Left ventricle myocardium inferior (tissue), 1 donor: ENCODE results near the gene IL13RA1. TPM values are rescaled to one million over a fixed set of nuclear protein-coding genes. Genes with fewer than 3 reads are reported as not detected.

Experiments
- DNase-seq: peaks from one replicate; pipeline ENCODE4 v3.0.0-alpha.2; 2020
- H3K27ac ChIP-seq: fragments of 200-600 bp; replicated peaks from 2 replicates; pipeline ENCODE4 v1.8.0; 2021
- H3K27me3 ChIP-seq: fragments of 200-600 bp; 2 replicates; pipeline ENCODE4 v1.8.0; 2021; ENCODE audit warnings: low read depth
- H3K36me3 ChIP-seq: fragments of 200-600 bp; 2 replicates; pipeline ENCODE4 v1.8.0; 2021
- H3K4me1 ChIP-seq: fragments of 200-600 bp; 2 replicates; pipeline ENCODE4 v1.8.0; 2021
- H3K4me3 ChIP-seq: fragments of 200-600 bp; 2 replicates; pipeline ENCODE4 v1.8.0; 2021; ENCODE audit warnings: mild to moderate bottlenecking, moderate library complexity
- H3K9me3 ChIP-seq: fragments of 200-600 bp; replicated peaks from 2 replicates; pipeline ENCODE4 v1.8.0; 2021
- CTCF ChIP-seq: fragments of 200-600 bp; IDR thresholded peaks from 2 replicates; pipeline ENCODE4 v1.8.0; 2021; ENCODE audit warnings: antibody characterized with exemption, mild to moderate bottlenecking, borderline replicate concordance
- intact Hi-C: fragments of 100-400 bp; cut with micrococcal nuclease; formaldehyde crosslinking; loops from one replicate; pipeline ENCODE4 v1.11.0; 2022
- total RNA-seq: library from RNA; stranded (reverse); fragmentation: NEBNext Ultra II Directional; extraction: Animal tissue kit (Norgen Biotek cat#: 25700); gene quantifications from one replicate; pipeline ENCODE4 v1.2.1, GENCODE V29; 2021
- donor health status: DM: no; HTN: yes; CAD: no; lungs with severe emphysema.

Gene IL13RA1
- total RNA-seq, 1 donor from 2014 or later: 14.8 TPM

GRCh38 chrX:118723376-118723775 is 4.0 kb upstream of the IL13RA1 start:
- peaks cover 11% of the 10 kb centered on the region for H3K4me1 ChIP-seq
- no peak for TF ChIP-seq CTCF
- no peak overlapping the region for H3K4me3 ChIP-seq
- H3K9me3 ChIP-seq: no peaks in the 10 kb centered on the region
- H3K36me3 ChIP-seq: no peaks in the 10 kb centered on the region
- H3K27ac ChIP-seq: no peak overlapping the region
- DNase-seq: no peak
- intact Hi-C loops: no loop called here
- H3K27me3 ChIP-seq: no peaks in the 10 kb centered on the region

- H3K27me3 ChIP-seq: no peaks in the 10 kb centered on the region
- intact Hi-C loops: no loop called here
- DNase-seq: no peak
- no peak for TF ChIP-seq CTCF
- no peaks in the 10 kb centered on the region for H3K36me3 ChIP-seq
- no peak overlapping the region for H3K4me3 ChIP-seq
- H3K9me3 ChIP-seq: no peaks in the 10 kb centered on the region
- no peak overlapping the region for H3K27ac ChIP-seq
- peaks cover 19% of the 10 kb centered on the region for H3K4me1 ChIP-seq
These were observed 3.0 kb upstream of the IL13RA1 start for GRCh38 chrX:118724365-118724764.

GRCh38 chrX:118724775-118725174 is 2.6 kb upstream of the IL13RA1 start:
- peak overlapping the region; percentile 8 for H3K27ac ChIP-seq
- no peak for TF ChIP-seq CTCF
- DNase-seq: no peak
- no peaks in the 10 kb centered on the region for H3K9me3 ChIP-seq
- no peaks in the 10 kb centered on the region for H3K36me3 ChIP-seq
- H3K27me3 ChIP-seq: no peaks in the 10 kb centered on the region
- peaks cover 19% of the 10 kb centered on the region for H3K4me1 ChIP-seq
- no peak overlapping the region for H3K4me3 ChIP-seq
- intact Hi-C loops: no loop called here

- peak overlapping the region; percentile 89 for H3K27ac ChIP-seq
- no peaks in the 10 kb centered on the region for H3K36me3 ChIP-seq
- no peaks in the 10 kb centered on the region for H3K9me3 ChIP-seq
- H3K4me3 ChIP-seq: peak overlapping the region; percentile 74
- peaks cover 19% of the 10 kb centered on the region for H3K4me1 ChIP-seq
- no peaks in the 10 kb centered on the region for H3K27me3 ChIP-seq
- TF ChIP-seq CTCF: no peak
- no peak for DNase-seq
- intact Hi-C loops: no loop called here
These were observed 1.0 kb upstream of the IL13RA1 start for GRCh38 chrX:118726396-118726795.

GRCh38 chrX:118727686-118728339 is 407 bp downstream of the IL13RA1 start:
- Histone ChIP-seq H3K4me1 (peaks cover 19% of the 10 kb centered on the region), H3K27ac (peak overlapping the region; percentile 89), H3K36me3 (no peaks in the 10 kb centered on the region), H3K9me3 (no peaks in the 10 kb centered on the region), H3K27me3 (no peaks in the 10 kb centered on the region), H3K4me3 (peak overlapping the region; percentile 74)
- no peak for TF ChIP-seq CTCF
- peak; percentile 37 for DNase-seq
- intact Hi-C loops: no loop called here
